ENCODE measurements around the gene PGBD1.

- no peak for TF ChIP-seq POLR2AphosphoS5 (IDR thresholded peaks at IDR 0.05; ENCODE audit: low read depth, low read length)
- TF ChIP-seq TAF1 (IDR thresholded peaks at IDR 0.05; ENCODE audit: low read depth, low read length), result no peak
- TF ChIP-seq POLR2A (IDR thresholded peaks at IDR 0.05; ENCODE audit: low read depth, low read length), result no peak
- TF ChIP-seq PAX5 (IDR thresholded peaks at IDR 0.05; ENCODE audit: insufficient read depth, low read length, severe bottlenecking), result no peak
- no peak for TF ChIP-seq SPI1 (IDR thresholded peaks at IDR 0.05; ENCODE audit: low read depth, low read length)
- TF ChIP-seq POU2F2 (IDR thresholded peaks at IDR 0.05; ENCODE audit: low read depth, low read length), result no peak
These were observed 40.9 kb upstream of the PGBD1 start for GRCh38 chr6:28240471-28240870.

Measured in GM12891 (cell line).